HG03108 (cell line): ENCODE results near the gene BMPR2.
"Not testable (repeated sequence)": the region's sequence is repeated elsewhere in the genome, so short reads cannot be mapped to it uniquely, and the experiment has no call there.

Experiments
- ATAC-seq: cut with Tn5 transposase; IDR thresholded peaks from one replicate; pipeline ENCODE4 v1.9.1; 2021; ENCODE audit warnings: moderate library complexity; ENCODE audit not compliant: unreplicated experiment

The BMPR2 gene

GRCh38 chr2:202444000-202444399 is 67.9 kb downstream of the BMPR2 start:
- ATAC-seq = no peak

- no peak for ATAC-seq
Measured at GRCh38 chr2:202449344-202449743, 73.2 kb downstream of the BMPR2 start.

- ATAC-seq = no peak
Measured at GRCh38 chr2:202450785-202451184, 74.7 kb downstream of the BMPR2 start.

- no peak for ATAC-seq
Measured at GRCh38 chr2:202452744-202453143, 76.6 kb downstream of the BMPR2 start.

GRCh38 chr2:202454536-202454935 is 78.4 kb downstream of the BMPR2 start:
- no peak for ATAC-seq

GRCh38 chr2:202455114-202455513 is 79.0 kb downstream of the BMPR2 start:
- no peak for ATAC-seq

GRCh38 chr2:202460119-202460518 is 84.0 kb downstream of the BMPR2 start:
- no peak for ATAC-seq

- ATAC-seq = no peak
Measured at GRCh38 chr2:202479090-202479489, 103.0 kb downstream of the BMPR2 start.

- no peak for ATAC-seq
Measured at GRCh38 chr2:202479610-202480009, 103.5 kb downstream of the BMPR2 start.

- ATAC-seq = no peak
Measured at GRCh38 chr2:202486351-202486750, 110.2 kb downstream of the BMPR2 start.

GRCh38 chr2:202488671-202489070 is 112.5 kb downstream of the BMPR2 start:
- ATAC-seq = no peak

GRCh38 chr2:202490479-202490878 is 114.4 kb downstream of the BMPR2 start:
- no peak for ATAC-seq

- no peak for ATAC-seq
Measured at GRCh38 chr2:202491514-202491913, 115.4 kb downstream of the BMPR2 start.

GRCh38 chr2:202494300-202495229 is 118.4 kb downstream of the BMPR2 start:
- ATAC-seq = no peak

GRCh38 chr2:202495230-202495604 is 119.1 kb downstream of the BMPR2 start:
- ATAC-seq = no peak

- not testable (repeated sequence) for ATAC-seq
Measured at GRCh38 chr2:202496835-202497472, 120.8 kb downstream of the BMPR2 start.

GRCh38 chr2:202497473-202497866 is 121.3 kb downstream of the BMPR2 start:
- ATAC-seq = not testable (repeated sequence)

GRCh38 chr2:202499841-202500240 is 123.7 kb downstream of the BMPR2 start:
- ATAC-seq = not testable (repeated sequence)

- ATAC-seq = not testable (repeated sequence)
Measured at GRCh38 chr2:202503276-202503675, 127.1 kb downstream of the BMPR2 start.

GRCh38 chr2:202508686-202509085 is 132.6 kb downstream of the BMPR2 start:
- ATAC-seq = no peak

- no peak for ATAC-seq
Measured at GRCh38 chr2:202510911-202511310, 134.8 kb downstream of the BMPR2 start.

GRCh38 chr2:202512176-202512575 is 136.0 kb downstream of the BMPR2 start:
- ATAC-seq = no peak
